HUES6 (cell line): ENCODE results near the gene PRMT3.

ENCODE experiments used
- H3K27ac ChIP-seq: 2 replicates; pipeline ENCODE4 v1.7.0; 2013; ENCODE audit warnings: low read depth, mild to moderate bottlenecking, low read length, inconsistent platforms
- H3K27me3 ChIP-seq: 2 replicates; pipeline ENCODE4 v1.6.1; 2013; ENCODE audit warnings: low read length; ENCODE audit not compliant: control insufficient read depth, insufficient read depth
- H3K36me3 ChIP-seq: 2 replicates; pipeline ENCODE4 v1.6.1; 2013; ENCODE audit warnings: low read length; ENCODE audit not compliant: control insufficient read depth, insufficient read depth
- H3K4me1 ChIP-seq: 2 replicates; pipeline ENCODE4 v1.6.1; 2013; ENCODE audit warnings: low read length; ENCODE audit not compliant: control insufficient read depth, insufficient read depth
- H3K4me3 ChIP-seq: 2 replicates; pipeline ENCODE4 v1.5.1; 2013; ENCODE audit warnings: low read depth, low read length
- H3K9ac ChIP-seq: one replicate; pipeline ENCODE4 v1.6.1; 2013; ENCODE audit warnings: mild to moderate bottlenecking, low read length
- H3K9me3 ChIP-seq: 2 replicates; pipeline ENCODE4 v1.6.1; 2013; ENCODE audit warnings: low read depth, low read length; ENCODE audit not compliant: control insufficient read depth, insufficient read depth

PRMT3 gene

DNA sequence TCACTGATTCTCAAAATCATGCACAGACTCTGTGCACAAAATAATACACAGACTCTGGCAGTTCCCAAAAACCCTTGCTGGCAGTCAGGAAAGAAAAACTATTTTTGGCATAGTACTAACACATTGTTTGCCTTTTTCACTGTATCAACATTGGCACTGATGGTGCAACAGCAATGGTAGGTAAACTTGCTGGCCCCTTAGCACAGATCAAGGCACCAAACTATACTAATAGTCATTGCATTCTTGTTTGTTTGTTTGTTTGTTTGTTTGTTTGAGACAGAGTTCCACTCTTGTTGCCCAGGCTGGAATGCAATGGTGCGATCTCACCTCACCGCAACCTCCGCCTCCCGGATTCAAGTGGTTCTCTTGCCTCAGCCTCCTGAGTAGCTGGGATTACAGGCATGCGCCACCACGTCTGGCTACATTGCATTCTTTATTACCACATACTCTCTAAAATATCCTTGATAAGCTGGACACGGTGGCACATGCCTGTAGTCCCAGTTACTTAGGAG, 130.9 kb downstream of the PRMT3 start:
- no peaks in the 10 kb centered on the region for H3K36me3 ChIP-seq
- no peak overlapping the region for H3K4me3 ChIP-seq
- no peak overlapping the region for H3K9ac ChIP-seq
- no peak overlapping the region for H3K27ac ChIP-seq
- no peaks in the 10 kb centered on the region for H3K9me3 ChIP-seq
- H3K27me3 ChIP-seq = no peaks in the 10 kb centered on the region; the same call in 1 of the 2 replicates
- H3K4me1 ChIP-seq = peaks cover 15% of the 10 kb centered on the region

DNA sequence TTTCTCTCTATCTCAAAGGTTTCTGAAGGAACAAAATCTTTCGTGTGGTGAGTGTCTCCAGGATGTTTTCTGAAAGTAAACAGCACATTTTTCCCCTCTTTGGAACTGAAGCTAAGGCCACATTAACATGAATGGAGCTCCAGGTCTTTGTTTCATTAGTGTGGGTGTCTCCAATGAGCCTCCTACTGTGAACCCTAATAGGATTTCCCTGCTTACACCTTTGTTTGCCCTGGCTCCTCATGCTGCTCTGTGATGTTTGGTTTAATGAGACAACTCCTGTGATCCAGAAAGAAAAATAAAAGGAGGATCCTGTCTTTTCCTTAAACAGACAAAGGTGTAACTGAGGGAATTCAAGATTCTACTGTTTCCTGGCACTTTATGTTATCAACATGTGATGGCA, 135.0 kb downstream of the PRMT3 start:
- H3K9ac ChIP-seq = no peak overlapping the region
- H3K36me3 ChIP-seq = no peaks in the 10 kb centered on the region
- no peaks in the 10 kb centered on the region for H3K9me3 ChIP-seq
- H3K4me3 ChIP-seq = no peak overlapping the region
- no peak overlapping the region for H3K27ac ChIP-seq
- H3K27me3 ChIP-seq = no peaks in the 10 kb centered on the region; the same call in 1 of the 2 replicates
- peaks cover 8% of the 10 kb centered on the region for H3K4me1 ChIP-seq

DNA sequence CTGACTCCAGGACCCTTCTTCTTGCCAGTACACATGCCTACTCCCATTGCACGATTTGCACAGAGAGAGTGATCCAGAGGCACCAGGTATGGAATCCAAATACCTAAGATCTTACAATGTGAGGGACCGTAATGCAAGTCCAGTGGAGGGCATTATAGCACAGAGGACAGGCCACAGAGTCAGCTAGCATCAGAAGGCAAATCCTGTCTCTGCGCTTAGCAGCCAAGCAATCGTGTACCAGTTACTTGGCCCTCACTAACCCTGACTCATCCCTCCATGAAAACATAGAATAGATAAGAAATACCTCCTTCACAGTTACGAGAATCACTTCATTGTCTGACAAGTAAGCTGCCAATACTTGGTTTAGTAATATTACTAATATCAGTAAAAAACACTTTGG, 142.2 kb downstream of the PRMT3 start:
- Histone ChIP-seq H3K9ac (no peak overlapping the region), H3K4me1 (no peaks in the 10 kb centered on the region), H3K4me3 (no peak overlapping the region), H3K36me3 (no peaks in the 10 kb centered on the region), H3K27ac (no peak overlapping the region), H3K27me3 (no peaks in the 10 kb centered on the region), H3K9me3 (0 out of 2 replicates have a peak, but pooled peaks cover 2% of the 10 kb centered on the region)

DNA sequence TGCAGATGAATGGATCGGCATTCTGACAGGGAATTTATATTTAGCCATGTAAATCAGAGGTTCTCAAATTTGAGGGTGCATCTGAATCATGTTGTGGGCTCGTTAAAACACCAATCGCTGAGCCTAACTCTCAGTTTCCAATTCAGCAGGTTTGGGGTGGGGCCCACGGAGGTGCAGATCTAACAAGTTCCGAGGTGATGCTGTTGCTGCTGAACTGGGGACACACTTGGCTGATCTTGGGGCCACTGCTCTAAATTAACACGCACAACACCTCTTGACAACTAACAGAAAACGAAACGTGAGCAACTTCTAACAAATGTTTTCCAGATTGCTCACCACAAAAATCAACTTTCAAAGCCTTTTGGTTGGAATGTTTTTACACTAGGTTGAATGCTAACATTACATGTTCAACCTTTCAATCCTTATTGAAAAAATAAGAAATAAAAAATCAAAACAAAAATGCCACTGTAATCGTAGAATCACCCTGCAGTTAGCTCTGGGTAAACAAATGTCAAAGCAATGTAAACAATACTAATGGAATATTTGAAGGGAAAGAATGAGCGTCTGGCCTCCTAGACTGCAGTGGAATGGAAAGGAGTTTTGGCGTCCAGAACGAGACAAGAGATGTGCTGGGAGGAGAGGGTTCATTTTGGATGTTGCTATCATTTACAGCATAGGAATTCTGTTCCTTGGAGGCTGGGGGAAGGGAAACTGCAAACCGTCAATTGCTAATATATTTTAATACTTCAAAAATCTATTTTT, 143.6 kb downstream of the PRMT3 start:
- Histone ChIP-seq H3K4me3 (no peak overlapping the region), H3K36me3 (no peaks in the 10 kb centered on the region)

DNA sequence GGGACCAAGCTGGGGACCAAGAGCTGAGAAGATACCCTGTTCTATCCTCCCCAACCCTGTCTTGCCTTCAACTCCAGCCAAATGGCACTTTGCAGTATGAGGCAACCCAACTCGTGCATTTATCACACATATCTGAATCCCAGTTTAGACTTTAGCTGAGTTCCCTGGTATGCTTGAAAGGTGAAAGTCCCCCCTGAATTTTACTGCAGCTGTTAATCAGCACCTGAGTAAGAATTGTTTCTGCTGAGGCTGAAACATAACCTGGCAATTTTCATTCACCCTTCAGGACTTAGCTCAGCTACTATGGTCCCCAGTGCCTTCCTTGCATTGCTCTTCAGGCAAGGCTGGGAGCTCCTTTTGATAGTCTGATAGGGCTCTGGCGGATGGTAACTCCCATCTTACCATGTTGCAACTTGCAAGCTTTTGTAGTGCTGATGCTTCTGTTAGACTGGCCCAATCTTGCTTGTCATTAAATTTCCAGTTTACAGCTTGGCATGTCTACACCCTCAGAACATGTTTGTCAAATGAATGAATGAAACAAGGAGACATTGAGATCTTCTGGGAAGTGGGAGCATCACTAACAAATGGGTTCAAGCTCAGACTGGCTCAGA, 147.9 kb downstream of the PRMT3 start:
- Histone ChIP-seq H3K27me3 (no peaks in the 10 kb centered on the region), H3K4me1 (no peaks in the 10 kb centered on the region), H3K9ac (no peak overlapping the region), H3K36me3 (no peaks in the 10 kb centered on the region), H3K9me3 (peaks cover 29% of the 10 kb centered on the region), H3K27ac (no peak overlapping the region), H3K4me3 (no peak overlapping the region)

More for the DNA sequence above, 143.6 kb downstream of the PRMT3 start:
- Histone ChIP-seq H3K4me1 (no peaks in the 10 kb centered on the region), H3K27me3 (no peaks in the 10 kb centered on the region), H3K9me3 (peaks cover 6% of the 10 kb centered on the region; the same call in 1 of the 2 replicates), H3K27ac (no peak overlapping the region), H3K9ac (no peak overlapping the region)

DNA sequence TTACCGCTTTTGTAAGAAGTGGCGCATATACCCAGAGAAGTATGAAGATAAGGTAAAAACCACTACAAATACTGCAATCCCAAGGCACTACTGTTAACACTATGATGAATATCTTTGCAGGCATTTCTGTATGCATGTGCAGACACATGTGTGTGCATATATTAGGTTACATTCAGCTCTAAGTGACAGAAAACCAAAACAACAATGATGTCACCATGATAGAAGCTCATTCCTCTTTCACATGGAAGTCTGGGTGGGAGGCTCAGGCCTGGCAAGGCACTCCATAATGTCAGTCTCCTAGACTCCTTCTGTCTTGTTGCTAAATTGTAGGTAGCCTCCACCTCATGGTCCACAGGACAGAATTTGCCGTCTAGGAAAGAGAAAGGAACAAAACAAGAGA, 148.8 kb downstream of the PRMT3 start:
- H3K9me3 ChIP-seq = peaks cover 34% of the 10 kb centered on the region
- no peak overlapping the region for H3K4me3 ChIP-seq
- no peak overlapping the region for H3K9ac ChIP-seq
- H3K27ac ChIP-seq = no peak overlapping the region
- no peaks in the 10 kb centered on the region for H3K36me3 ChIP-seq
- H3K4me1 ChIP-seq = no peaks in the 10 kb centered on the region
- H3K27me3 ChIP-seq = no peaks in the 10 kb centered on the region

DNA sequence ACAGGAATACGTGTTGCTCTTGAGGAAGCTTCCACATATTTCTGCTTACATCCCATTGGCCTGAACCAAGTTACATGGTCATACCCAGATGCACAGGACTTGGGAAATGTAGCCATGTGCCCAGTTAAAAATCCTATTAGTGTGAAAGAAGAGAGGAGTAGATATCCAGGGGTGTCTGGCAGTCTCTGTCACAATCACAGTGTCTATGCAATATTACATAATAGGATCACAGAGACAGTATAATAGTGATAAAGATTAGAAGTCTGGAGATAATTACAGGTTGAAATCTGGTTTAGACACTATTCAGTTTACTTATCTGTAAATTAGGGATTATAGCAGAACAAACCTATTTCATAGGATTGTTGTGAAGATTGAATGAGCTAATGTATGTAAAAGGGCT, 149.3 kb downstream of the PRMT3 start:
- no peaks in the 10 kb centered on the region for H3K4me1 ChIP-seq
- H3K36me3 ChIP-seq = no peaks in the 10 kb centered on the region
- peaks cover 34% of the 10 kb centered on the region for H3K9me3 ChIP-seq
- H3K27ac ChIP-seq = no peak overlapping the region
- no peak overlapping the region for H3K9ac ChIP-seq
- H3K27me3 ChIP-seq = no peaks in the 10 kb centered on the region
- H3K4me3 ChIP-seq = no peak overlapping the region

DNA sequence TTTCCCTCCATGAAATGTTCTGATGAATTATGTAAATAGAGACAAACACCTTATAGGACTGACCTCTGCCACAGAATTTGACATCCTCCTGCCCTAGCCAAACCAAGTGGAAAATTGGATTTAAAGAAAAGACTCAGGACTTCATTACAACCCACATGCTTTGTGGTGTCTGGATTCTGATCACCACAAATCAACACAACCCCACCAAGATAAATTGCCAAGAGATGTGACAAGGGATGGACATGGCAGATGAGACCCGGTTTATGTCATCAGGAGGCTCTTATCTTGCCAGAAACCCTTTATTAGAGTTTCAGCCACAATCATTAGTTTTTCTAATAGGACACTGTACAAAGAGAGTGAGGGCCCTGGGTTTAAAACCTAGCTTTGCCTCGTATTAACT, 154.0 kb downstream of the PRMT3 start:
- no peaks in the 10 kb centered on the region for H3K27me3 ChIP-seq
- no peak overlapping the region for H3K9ac ChIP-seq
- H3K4me3 ChIP-seq = no peak overlapping the region
- no peak overlapping the region for H3K27ac ChIP-seq
- H3K36me3 ChIP-seq = no peaks in the 10 kb centered on the region
- H3K4me1 ChIP-seq = peaks cover 14% of the 10 kb centered on the region
- H3K9me3 ChIP-seq = peaks cover 29% of the 10 kb centered on the region

DNA sequence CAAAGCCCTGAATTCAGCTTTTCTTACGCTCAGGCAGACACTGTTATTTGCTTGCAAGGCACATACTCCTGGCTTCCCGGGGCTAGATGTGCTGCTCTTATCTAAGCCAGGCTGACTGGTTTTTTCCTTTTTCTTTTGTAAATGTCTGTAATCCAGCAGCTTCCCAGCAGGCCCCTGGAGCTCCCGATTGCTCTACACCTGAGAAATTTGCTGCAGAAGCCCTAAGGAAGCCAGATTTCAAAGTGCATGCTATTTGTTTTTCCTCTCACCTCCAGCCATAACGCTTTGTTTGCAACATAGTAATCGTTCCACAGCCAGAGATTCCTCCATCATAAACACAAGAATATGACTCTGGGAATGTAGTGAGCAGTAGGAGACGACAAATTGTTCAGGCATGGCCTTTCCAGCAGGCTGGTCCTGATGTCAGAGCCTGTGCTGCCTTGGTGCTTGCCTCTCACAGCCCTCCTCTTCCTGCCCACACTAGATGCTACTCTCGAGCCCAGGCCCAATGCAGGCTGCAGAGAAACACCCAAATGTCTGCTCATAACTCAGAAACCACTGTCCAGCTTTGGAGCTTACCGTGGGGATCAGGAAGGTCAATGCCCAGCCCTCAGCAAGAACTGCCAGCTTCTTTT, 157.2 kb downstream of the PRMT3 start:
- Histone ChIP-seq H3K36me3 (no peaks in the 10 kb centered on the region), H3K4me3 (no peak overlapping the region), H3K27ac (no peak overlapping the region), H3K9me3 (peaks cover 9% of the 10 kb centered on the region; the same call in 1 of the 2 replicates), H3K4me1 (peaks cover 14% of the 10 kb centered on the region), H3K27me3 (no peaks in the 10 kb centered on the region), H3K9ac (no peak overlapping the region)

DNA sequence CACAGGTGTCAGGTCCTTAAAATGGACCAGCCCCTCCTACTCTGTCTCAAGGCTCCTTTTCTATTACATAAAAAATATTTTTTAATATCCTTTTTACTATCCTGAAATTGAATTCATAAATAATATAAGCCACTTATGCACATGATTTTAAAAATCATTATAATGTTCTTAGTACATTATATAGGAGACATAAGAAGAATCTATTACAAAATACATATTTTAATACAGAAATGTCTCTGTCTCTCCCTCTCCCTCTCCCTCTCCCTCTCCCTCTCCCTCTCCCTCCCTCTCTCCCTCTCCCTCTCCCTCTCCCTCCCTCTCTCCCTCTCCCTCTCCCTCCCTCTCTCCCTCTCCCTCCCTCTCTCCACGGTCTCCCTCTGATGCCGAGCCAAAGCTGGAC, 159.9 kb downstream of the PRMT3 start:
- H3K27ac ChIP-seq = no peak overlapping the region
- no peak overlapping the region for H3K9ac ChIP-seq
- H3K27me3 ChIP-seq = no peaks in the 10 kb centered on the region
- H3K36me3 ChIP-seq = no peaks in the 10 kb centered on the region
- H3K4me1 ChIP-seq = peaks cover 14% of the 10 kb centered on the region
- H3K9me3 ChIP-seq = no peaks in the 10 kb centered on the region
- no peak overlapping the region for H3K4me3 ChIP-seq

DNA sequence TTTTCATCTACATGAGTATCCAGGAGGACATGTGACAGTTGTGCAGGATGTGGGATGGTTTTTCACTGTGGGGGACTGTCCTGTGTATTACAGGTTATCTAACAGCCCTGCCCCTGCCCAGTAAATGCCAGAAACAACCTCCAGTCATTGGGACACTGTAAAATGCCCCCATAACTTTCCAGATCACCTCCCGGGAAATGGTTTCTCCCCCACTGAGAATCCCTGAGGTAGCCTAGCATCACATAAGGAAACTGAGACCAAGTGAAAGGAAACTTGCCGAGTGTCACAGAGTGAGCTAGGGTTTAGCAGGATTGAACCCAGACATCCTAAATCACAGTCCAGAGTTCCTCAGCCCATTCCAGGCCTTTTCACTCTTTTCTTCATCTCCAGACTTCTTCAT, 163.6 kb downstream of the PRMT3 start:
- Histone ChIP-seq H3K9ac (no peak overlapping the region), H3K4me3 (no peak overlapping the region), H3K4me1 (no peaks in the 10 kb centered on the region), H3K9me3 (peaks cover 9% of the 10 kb centered on the region), H3K36me3 (no peaks in the 10 kb centered on the region), H3K27ac (no peak overlapping the region), H3K27me3 (no peaks in the 10 kb centered on the region)
